ENCODE results near the gene ZNF143. TPM values are rescaled to one million over a fixed set of nuclear protein-coding genes. Genes with fewer than 3 reads are reported as not detected.

Gene ZNF143
- total and polyA plus RNA-seq, 2 of the 4 experiments (the other 2 are of a cell fraction), result 23.8 to 49.6 TPM

- no TSS peak for BruUV-seq (replicated peaks)
- CTCF ChIA-PET, result no interaction called here
Observed at GRCh38 chr11:9428706-9429105, 32.1 kb upstream of the ZNF143 start.

More at GRCh38 chr11:9428706-9429105, 32.1 kb upstream of the ZNF143 start:
- DNase-seq, result no peak
- intact Hi-C loops (cut with micrococcal nuclease), result no loop called here
- WGBS, 2 experiments (ENCODE audit: extremely low coverage in 2 of 2, insufficient read length in 1 of 2), result no CpG with 5 or more reads among the region's 1 CpG
- no peak overlapping the region for H3K4ac ChIP-seq (ENCODE audit: low read depth, low read length)
- no peak overlapping the region for H2BK120ac ChIP-seq (ENCODE audit: low read depth, low read length)
- H3K9me3 ChIP-seq (ENCODE audit: control insufficient read depth, insufficient read depth, low read length), result no peaks in the 10 kb centered on the region
- no peaks in the 10 kb centered on the region for H3K27me3 ChIP-seq (ENCODE audit: control insufficient read depth, insufficient read depth, low read length)
- H2AK9ac ChIP-seq (replicated peaks; ENCODE audit: low read depth, low read length, poor library complexity), result no peak overlapping the region
- no peak overlapping the region for H4K8ac ChIP-seq (ENCODE audit: low read depth in 2 of 2, low read length in 2 of 2)
- no peak overlapping the region for H2BK5ac ChIP-seq (ENCODE audit: low read depth, low read length, poor library complexity, severe bottlenecking)
- no peak overlapping the region for H3K56ac ChIP-seq (ENCODE audit: extremely low read depth, insufficient read depth, low read length)
- no peak overlapping the region for H4K91ac ChIP-seq (ENCODE audit: insufficient read depth, low read depth, low read length)
- H2BK15ac ChIP-seq (ENCODE audit: low read depth, low read length), result no peak overlapping the region
- TF ChIP-seq MXI1 (IDR thresholded peaks at IDR 0.05; ENCODE audit: borderline replicate concordance, low read depth, low read length) (no peak), NFE2L2 (IDR thresholded peaks at IDR 0.05; ENCODE audit: low read depth, low read length) (no peak), BHLHE40 (IDR thresholded peaks at IDR 0.05; ENCODE audit: low read depth, low read length) (no peak)
- no peak overlapping the region for H3K4me2 ChIP-seq (ENCODE audit: low read depth, low read length)
- no peak overlapping the region for H2BK20ac ChIP-seq (ENCODE audit: low read depth, low read length)
- no peak overlapping the region for H2AK5ac ChIP-seq (ENCODE audit: low read depth, low read length)
- no peak overlapping the region for H4K5ac ChIP-seq (ENCODE audit: low read depth, low read length)
- H3K9ac ChIP-seq (ENCODE audit: low read depth, low read length), result no peak overlapping the region
- no peak overlapping the region for H3K18ac ChIP-seq (ENCODE audit: low read depth, low read length)
- H2AFZ ChIP-seq (replicated peaks; ENCODE audit: low read length, poor library complexity), result no peak overlapping the region
- POLR2A ChIA-PET (ENCODE audit: unreplicated experiment), result no interaction called here
- ATAC-seq (ENCODE audit: low read depth), result no peak
- H3K14ac ChIP-seq (replicated peaks; ENCODE audit: low read depth, low read length), result no peak overlapping the region
- H3K4me1 ChIP-seq (ENCODE audit: control insufficient read depth, insufficient read depth, low read length), result peaks cover 3% of the 10 kb centered on the region
- dilution Hi-C loops (cut with HindIII; ENCODE audit: low sequenced_read_pairs, unreplicated experiment), result no loop called here
- H4K20me1 ChIP-seq (ENCODE audit: insufficient read depth, low read length), result no peaks in the 10 kb centered on the region
- peaks cover 19 to 28% of the 10 kb centered on the region in 2 experiments for H3K79me1 ChIP-seq (ENCODE audit: low read depth in 1 of 2, low read length in 2 of 2)
- no peaks in the 10 kb centered on the region for H3K9me1 ChIP-seq (ENCODE audit: insufficient read depth, low read length)
- H3K23ac ChIP-seq (ENCODE audit: low read depth, low read length), result no peak overlapping the region
- H3K36me3 ChIP-seq (ENCODE audit: control insufficient read depth, insufficient read depth, low read length), result peaks cover 47% of the 10 kb centered on the region
- in situ Hi-C loops (cut with MboI; ENCODE audit: low sequenced_read_pairs), result no loop called here
- H3K4me3 ChIP-seq (ENCODE audit: insufficient read depth, low read depth, low read length), result no peak overlapping the region
- no peak overlapping the region for H3K27ac ChIP-seq (ENCODE audit: insufficient read depth, low read length)
